Measurements from ENCODE around the gene LOC101059915.
"Not testable (repeated sequence)": the region's sequence is repeated elsewhere in the genome, so short reads cannot be mapped to it uniquely, and the experiment has no call there.

Gene LOC101059915

DNA sequence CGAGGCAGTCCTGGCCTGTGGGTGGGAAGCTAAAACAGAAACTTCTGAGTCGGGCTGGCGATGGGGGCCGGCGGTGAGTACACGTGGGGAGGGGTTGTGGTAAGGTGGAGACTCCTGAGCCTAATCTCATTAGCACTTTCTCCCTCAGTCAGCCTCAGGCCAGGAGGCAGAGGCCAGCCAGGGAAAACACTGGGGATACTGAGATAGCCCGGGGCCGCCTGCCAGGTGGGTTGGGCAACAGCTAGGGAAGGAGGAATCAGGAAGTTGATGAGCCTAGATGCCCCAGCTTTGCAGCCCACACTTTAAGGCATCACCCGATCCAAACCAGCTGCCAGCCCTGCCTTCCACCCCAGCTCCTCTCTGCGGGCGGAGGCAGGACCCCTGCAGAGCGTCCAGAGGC lies 49.0 kb downstream of the LOC101059915 start:
- H3K4me3 ChIP-seq (ENCODE audit: low read depth, low read length): not testable (repeated sequence)

DNA sequence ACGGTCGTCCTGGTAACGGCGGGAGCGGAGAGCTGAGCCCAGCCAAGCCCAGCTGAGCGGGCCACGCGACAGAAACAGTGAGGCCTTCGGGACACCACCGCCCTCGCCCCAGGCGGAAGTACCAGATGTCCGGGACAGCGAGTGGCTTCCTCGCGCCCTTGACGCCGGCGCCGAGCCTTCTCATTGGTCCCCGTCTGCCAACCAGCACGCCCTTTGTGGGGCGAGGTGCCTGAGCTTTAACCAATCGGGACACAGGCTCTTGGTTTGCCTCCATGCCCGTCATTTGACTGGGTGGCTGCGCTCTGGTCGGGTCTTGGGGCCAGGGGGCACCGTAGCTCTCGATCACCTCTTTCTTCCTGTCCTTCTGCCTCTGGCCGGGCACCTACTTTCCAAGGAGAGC lies 50.8 kb downstream of the LOC101059915 start, which contains the start of gene CXorf49:
TSS of gene CXorf49 (minus strand) at position 101 of the 400 bp plus-strand sequence. CDS start 134 bp downstream, outside the sequence.
- not testable (repeated sequence) for H3K4me3 ChIP-seq (ENCODE audit: low read depth, low read length); DNase-seq (ENCODE audit: low read depth)

More for the DNA sequence above, 49.0 kb downstream of the LOC101059915 start:
- DNase-seq (ENCODE audit: low read depth): not testable (repeated sequence)

DNA sequence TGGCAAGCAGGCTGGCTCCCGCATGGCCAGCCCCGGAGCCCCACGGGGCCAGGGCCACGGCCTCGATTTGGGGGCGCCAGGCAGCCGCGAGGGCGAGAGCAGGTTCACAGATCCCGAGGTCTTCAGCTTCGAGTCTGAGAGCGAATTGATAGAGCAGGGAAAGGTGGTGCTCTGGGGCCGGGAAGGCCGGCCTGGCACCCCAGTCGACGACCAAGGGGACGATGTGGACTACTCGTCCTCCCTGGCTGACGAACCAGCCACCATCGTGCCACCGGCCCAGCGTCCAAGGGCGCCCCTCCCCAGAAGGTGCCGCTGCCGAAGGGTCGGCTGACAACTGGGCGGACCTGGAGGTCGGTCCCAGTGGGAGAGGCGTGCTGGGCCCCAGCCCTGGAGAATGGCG lies 51.8 kb downstream of the LOC101059915 start:
- DNase-seq (ENCODE audit: low read depth); H3K4me3 ChIP-seq (ENCODE audit: low read depth, low read length): not testable (repeated sequence)

DNA sequence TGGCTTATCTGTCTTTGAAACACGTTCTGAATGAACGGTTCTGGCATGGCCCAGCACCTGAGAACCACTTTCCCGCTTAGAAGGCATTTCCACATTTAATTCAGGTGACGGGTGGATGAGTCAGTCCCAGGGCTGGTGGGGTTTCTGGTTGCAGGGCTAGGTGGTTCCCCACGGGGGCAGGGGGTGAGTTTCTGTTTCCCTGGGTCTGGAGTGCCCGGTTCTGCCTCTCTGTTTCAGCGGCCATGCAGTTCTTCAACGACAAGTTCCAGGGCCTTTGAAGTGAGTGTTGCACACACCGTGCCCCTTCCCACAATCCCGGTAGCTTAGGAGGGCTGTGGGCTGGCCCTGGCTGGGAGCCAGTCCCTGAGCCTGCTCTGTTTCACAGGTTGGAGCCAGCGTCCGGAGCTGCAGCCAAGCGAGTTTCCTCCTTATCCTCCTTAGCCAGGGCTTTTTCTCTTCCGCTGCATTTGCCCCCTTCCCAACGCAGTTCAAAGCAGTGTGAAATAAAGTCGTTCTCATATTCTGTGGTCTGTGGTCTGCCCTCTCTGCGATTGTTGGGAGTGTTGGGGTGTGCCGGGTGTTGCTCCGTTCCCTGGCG lies 53.0 kb downstream of the LOC101059915 start:
- not testable (repeated sequence) for H3K4me3 ChIP-seq (ENCODE audit: low read depth, low read length); DNase-seq (ENCODE audit: low read depth)
